GM10266 (cell line): ENCODE results near the gene NDST3.
"Not testable (repeated sequence)": the region's sequence is repeated elsewhere in the genome, so short reads cannot be mapped to it uniquely, and the experiment has no call there.

Source experiments
- DNase-seq: peaks from one replicate; pipeline ENCODE4 v3.0.0; 2012; ENCODE audit errors: extremely low spot score
- CTCF ChIP-seq: IDR thresholded peaks from 2 replicates; pipeline ENCODE4 v1.5.1; 2012; ENCODE audit warnings: mild to moderate bottlenecking, low read depth; ENCODE audit not compliant: control insufficient read depth, insufficient read depth; ENCODE audit errors: missing control alignments

The NDST3 gene

GRCh38 chr4:118286685-118287084, 252.4 kb downstream of the NDST3 start:
- no peak for DNase-seq
- TF ChIP-seq CTCF, result no peak

GRCh38 chr4:118287711-118288451, 253.6 kb downstream of the NDST3 start:
- TF ChIP-seq CTCF, result no peak
- DNase-seq, result no peak

- DNase-seq, result no peak
- TF ChIP-seq CTCF, result no peak
Observed at GRCh38 chr4:118289794-118290193, 255.5 kb downstream of the NDST3 start.

GRCh38 chr4:118290951-118291350, 256.7 kb downstream of the NDST3 start:
- no peak for DNase-seq
- no peak for TF ChIP-seq CTCF

- TF ChIP-seq CTCF, result no peak
Observed at GRCh38 chr4:118296729-118297128, 262.4 kb downstream of the NDST3 start.

GRCh38 chr4:118299619-118300018, 265.3 kb downstream of the NDST3 start:
- not testable (repeated sequence) for DNase-seq

More at GRCh38 chr4:118296729-118297128, 262.4 kb downstream of the NDST3 start:
- DNase-seq, result no peak

GRCh38 chr4:118307643-118308042, 273.4 kb downstream of the NDST3 start:
- no peak for DNase-seq
- no peak for TF ChIP-seq CTCF
